Measurements from ENCODE around the gene RAI1. TPM values are rescaled to one million over a fixed set of nuclear protein-coding genes. Genes with fewer than 3 reads are reported as not detected.

Gene RAI1
- total and polyA plus RNA-seq, 2 of the 13 experiments (the other 11 are each of a cell fraction or from before 2014, with no cell fraction given): 3.4 to 5.2 TPM

DNA sequence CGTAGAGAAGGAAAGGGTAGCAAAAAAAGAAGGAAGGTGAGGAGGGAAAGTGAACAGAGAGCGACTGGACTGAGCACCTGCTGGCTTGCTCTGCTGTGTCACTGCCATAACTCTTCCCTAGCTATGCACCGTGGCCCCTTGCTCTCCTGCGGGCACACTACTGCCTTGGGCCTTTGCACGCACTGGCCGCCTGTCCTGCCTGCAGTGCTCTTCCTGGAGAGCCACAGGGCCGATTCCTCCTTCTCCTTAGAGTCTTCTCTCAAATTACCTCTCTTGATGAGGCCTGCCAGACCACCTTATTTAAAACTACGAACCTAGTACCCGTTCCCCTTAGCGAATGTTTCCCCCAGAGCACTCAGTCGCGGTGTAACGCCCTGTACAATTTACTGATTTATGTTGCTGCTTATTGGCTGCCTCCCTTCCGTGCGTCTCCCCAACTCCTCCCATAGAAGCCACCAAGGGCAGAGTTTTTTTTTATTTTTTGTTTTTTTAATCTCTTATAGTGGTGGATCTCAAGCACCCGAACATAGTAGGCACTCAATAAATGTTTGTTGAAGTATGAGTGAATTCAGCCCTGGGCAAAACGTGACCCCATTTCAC is 70.3 kb downstream of the RAI1 start:
- peak overlapping the region; percentile 39 for H3K27ac ChIP-seq (ENCODE audit: extremely low read length, insufficient read depth, low read length)
- 76% methylated on average over 17 of the region's 17 CpGs for WGBS (ENCODE audit: low lambda C conversion rate)
- DNase-seq (ENCODE audit: low spot score) (no peak), FAIRE-seq (no peak), ATAC-seq (peak; percentile 14; the same call in 1 of the 3 replicates)
- ChIA-PET CTCF (ENCODE audit: low intra/inter-chr PET ratio, low total read pairs) (no interaction called here), POLR2A (interaction anchor here (0.6 kb wide), 1 partner anchor 224 kb away, joined by 3 read pairs; no protein-coding TSS in a partner anchor)
- H4K20me1 ChIP-seq (ENCODE audit: insufficient read depth, low read length): peaks cover 23% of the 10 kb centered on the region; the same call in 1 of the 2 replicates
- peaks cover 17% of the 10 kb centered on the region for H3K79me2 ChIP-seq (ENCODE audit: insufficient read depth, low read length)
- intact Hi-C loops (cut with micrococcal nuclease; ENCODE audit: unreplicated experiment): no loop called here
- peak overlapping the region in 2 of 3 experiments; percentile 48 to 53; a peak in 2 of 6 replicates for H3K4me3 ChIP-seq (replicated peaks in 1 of 3; ENCODE audit: insufficient read depth in 1 of 3, low read depth in 2 of 3, low read length in 3 of 3)
- no peak overlapping the region for H3K9ac ChIP-seq (ENCODE audit: insufficient read depth, low read depth, low read length)
- TF ChIP-seq ZNF451 (CRISPR knock-in tag; IDR thresholded peaks at IDR 0.05) (no peak), ELF4 (CRISPR knock-in tag; IDR thresholded peaks at IDR 0.05; ENCODE audit: borderline replicate concordance) (peak; percentile 47; the same call in 1 of the 2 replicates), CHD4 (IDR thresholded peaks at IDR 0.05; ENCODE audit: borderline replicate concordance, low read length) (peak; percentile 47; the same call in 1 of the 2 replicates), SP4 (CRISPR knock-in tag; IDR thresholded peaks at IDR 0.05) (no peak), KDM1A (CRISPR knock-in tag; IDR thresholded peaks at IDR 0.05) (0 out of 2 replicates have a peak, but pooled peaks have one; percentile 33), EED (CRISPR knock-in tag; IDR thresholded peaks at IDR 0.05) (0 out of 2 replicates have a peak, but pooled peaks have one; percentile 19), AGO2 (optimal IDR thresholded peaks at IDR 0.05; ENCODE audit: low read depth, low read length) (peak; percentile 8), ZFY (CRISPR knock-in tag; IDR thresholded peaks at IDR 0.05) (no peak), ZBTB38 (CRISPR knock-in tag; IDR thresholded peaks at IDR 0.05) (peak; percentile 45; the same call in 1 of the 2 replicates), PRPF4 (IDR thresholded peaks at IDR 0.05; ENCODE audit: low read depth, low read length, poor library complexity, severe bottlenecking) (peak; percentile 35)
- peak overlapping the region; percentile 70 for H3K4me2 ChIP-seq (ENCODE audit: low read depth, low read length)
- no peak overlapping the region for H2AFZ ChIP-seq (ENCODE audit: low read length)
- no peaks in the 10 kb centered on the region for H3K27me3 ChIP-seq (ENCODE audit: control insufficient read depth in 1 of 2, insufficient read depth in 2 of 2, low read length in 2 of 2)
- BruUV-seq (replicated peaks): no TSS peak
- peaks cover 0 to 3% of the 10 kb centered on the region in 2 experiments; a peak in 2 of 5 replicates for H3K36me3 ChIP-seq (replicated peaks in 1 of 2; ENCODE audit: control insufficient read depth in 1 of 2, insufficient read depth in 2 of 2, low read length in 2 of 2)
- no peaks in the 10 kb centered on the region for H3K9me3 ChIP-seq (ENCODE audit: low read length)
- in situ Hi-C loops (cut with HindIII; ENCODE audit: extremely low pct_ligation_motif_present, low pct_unique_long_range_greater_than_20kb): no loop called here
- peaks cover 27% of the 10 kb centered on the region for H3K4me1 ChIP-seq (ENCODE audit: insufficient read depth, low read length)

Data from HepG2 (cell line).